Transverse colon (tissue), 4 donors: Measurements from ENCODE around the gene SLC29A1.

Experiments
- CTCF ChIP-seq, 5 experiments: fragments of 200-600 bp in 3 of 5; fragments of 450-650 bp in 2 of 5; sonication (generic) in 3 of 5; IDR thresholded peaks; 1 replicate in 2 of 5; 2 replicates in 3 of 5; pipeline ENCODE4 v1.5.1; 2016 to 2017; ENCODE audit warnings: antibody characterized with exemption in 5 of 5, inconsistent platforms in 3 of 5, mild to moderate bottlenecking in 2 of 5, moderate library complexity in 1 of 5
- EP300 ChIP-seq: sonication (generic); formaldehyde crosslinking; IDR thresholded peaks from one replicate; pipeline ENCODE4 v1.6.1; 2017; ENCODE audit warnings: antibody characterized with exemption, low read depth
- POLR2A ChIP-seq: fragments of 450-650 bp; IDR thresholded peaks from one replicate; pipeline ENCODE4 v1.6.1; 2016; ENCODE audit warnings: antibody characterized with exemption, mild to moderate bottlenecking, moderate library complexity
- POLR2AphosphoS5 ChIP-seq, 3 donors: sonication (generic); formaldehyde crosslinking; IDR thresholded peaks; one replicate each; pipeline ENCODE4 v1.6.1; 2016; ENCODE audit warnings: antibody characterized with exemption in 3 of 3

- TF ChIP-seq CTCF (IDR thresholded peaks at IDR 0.05) (no peak), POLR2A (no peak), POLR2AphosphoS5 (IDR thresholded peaks at IDR 0.05) (no peak), EP300 (no peak)
These were observed 36.6 kb downstream of the SLC29A1 start for GRCh38 chr6:44260011-44260410.
